AG04450 (cell line): ENCODE results near the gene MAGEB16. TPM values are rescaled to one million over a fixed set of nuclear protein-coding genes. Genes with fewer than 3 reads are reported as not detected.

Experiments
- CTCF ChIA-PET: fragments of 300-600, 350-600 bp; formaldehyde crosslinking; extraction: SDS; loops from one replicate; lab custom pipeline; 2022; ENCODE audit warnings: antibody characterized with exemption, inconsistent platforms; lab: Charles Lee
- POLR2A ChIA-PET: fragments of 350-600 bp; formaldehyde crosslinking; extraction: SDS; loops from one replicate; lab custom pipeline; 2021; ENCODE audit warnings: antibody characterized with exemption, inconsistent platforms; lab: Yijun Ruan, JAX
- DNase-seq: peaks from one replicate; pipeline ENCODE4 v3.0.0-alpha.2; 2011; ENCODE audit warnings: low read depth, low spot score
- H3K27ac ChIP-seq: one replicate; pipeline ENCODE4 v1.5.1; 2012; ENCODE audit warnings: low read depth, low read length, control low read depth
- H3K27me3 ChIP-seq: one replicate; pipeline ENCODE4 v1.6.0; 2012; ENCODE audit warnings: low read length; ENCODE audit not compliant: control insufficient read depth, insufficient read depth
- H3K4me3 ChIP-seq: 2 replicates; pipeline ENCODE4 v1.5.1; 2011; ENCODE audit warnings: mild to moderate bottlenecking, low read depth, low read length, control low read depth
- H3K9me3 ChIP-seq: 2 replicates; pipeline ENCODE4 v1.5.1; 2012; ENCODE audit warnings: low read length; ENCODE audit not compliant: control insufficient read depth, insufficient read depth
- polyA plus RNA-seq: library from polyadenylated mRNA; depleted of rRNA; stranded (reverse); fragments of >200 nt; gene quantifications from 2 replicates; pipeline ENCODE4 v1.2.3, GENCODE V29; 2011; rRNA removed
- TF ChIP-seq, protein P1 (sequence below): IDR thresholded peaks from 2 replicates; pipeline ENCODE4 v1.5.1; 2011; ENCODE audit warnings: low read depth, low read length, control low read depth, inconsistent platforms

The MAGEB16 gene
- polyA plus RNA-seq, 1 experiment: not detected

DNA sequence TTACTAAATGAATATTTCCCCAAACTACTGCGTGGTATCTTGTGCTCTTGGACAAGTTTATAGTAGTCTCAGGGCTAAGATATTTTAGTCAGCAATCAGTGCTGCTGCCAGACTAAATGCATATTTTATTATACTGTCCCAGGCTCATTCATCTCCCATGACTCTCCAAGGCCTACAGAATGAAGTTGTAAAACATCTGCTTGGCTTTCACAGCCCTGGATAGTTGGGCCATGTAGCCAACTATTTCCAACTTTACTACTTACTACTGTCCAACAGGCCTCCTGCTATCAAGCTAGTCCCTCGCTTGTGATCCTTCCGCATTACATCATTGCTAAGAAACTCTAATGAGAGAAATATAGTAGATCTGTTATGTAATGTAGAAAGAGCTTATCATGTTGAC is 31.4 kb downstream of the MAGEB16 start:
- ChIA-PET CTCF (no interaction called here), POLR2A (no interaction called here)
- no peak overlapping the region for H3K4me3 ChIP-seq
- no peaks in the 10 kb centered on the region for H3K9me3 ChIP-seq
- H3K27ac ChIP-seq: no peak overlapping the region
- TF ChIP-seq, protein P1, sequence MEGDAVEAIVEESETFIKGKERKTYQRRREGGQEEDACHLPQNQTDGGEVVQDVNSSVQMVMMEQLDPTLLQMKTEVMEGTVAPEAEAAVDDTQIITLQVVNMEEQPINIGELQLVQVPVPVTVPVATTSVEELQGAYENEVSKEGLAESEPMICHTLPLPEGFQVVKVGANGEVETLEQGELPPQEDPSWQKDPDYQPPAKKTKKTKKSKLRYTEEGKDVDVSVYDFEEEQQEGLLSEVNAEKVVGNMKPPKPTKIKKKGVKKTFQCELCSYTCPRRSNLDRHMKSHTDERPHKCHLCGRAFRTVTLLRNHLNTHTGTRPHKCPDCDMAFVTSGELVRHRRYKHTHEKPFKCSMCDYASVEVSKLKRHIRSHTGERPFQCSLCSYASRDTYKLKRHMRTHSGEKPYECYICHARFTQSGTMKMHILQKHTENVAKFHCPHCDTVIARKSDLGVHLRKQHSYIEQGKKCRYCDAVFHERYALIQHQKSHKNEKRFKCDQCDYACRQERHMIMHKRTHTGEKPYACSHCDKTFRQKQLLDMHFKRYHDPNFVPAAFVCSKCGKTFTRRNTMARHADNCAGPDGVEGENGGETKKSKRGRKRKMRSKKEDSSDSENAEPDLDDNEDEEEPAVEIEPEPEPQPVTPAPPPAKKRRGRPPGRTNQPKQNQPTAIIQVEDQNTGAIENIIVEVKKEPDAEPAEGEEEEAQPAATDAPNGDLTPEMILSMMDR: no peak
- H3K27me3 ChIP-seq: no peaks in the 10 kb centered on the region
- no peak for DNase-seq

DNA sequence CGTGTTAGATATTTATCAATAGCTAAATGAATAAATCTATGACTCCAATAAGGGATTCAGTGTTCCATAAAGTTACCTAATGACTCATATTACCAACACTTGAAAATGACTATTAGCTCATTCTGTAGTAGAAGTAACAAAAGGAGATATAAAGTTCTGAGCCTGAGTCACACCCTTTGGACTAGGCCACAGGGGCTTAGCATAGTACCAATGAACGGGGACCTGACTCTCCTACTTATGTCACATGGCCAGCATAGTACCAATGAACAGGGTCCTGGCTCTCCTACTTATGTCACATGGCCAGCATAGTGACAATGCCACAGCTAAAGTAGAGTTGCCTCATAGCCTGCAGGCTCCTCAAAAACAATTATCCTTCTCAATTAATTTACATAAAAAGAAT is 43.7 kb downstream of the MAGEB16 start:
- TF ChIP-seq, protein P1: no peak
- Histone ChIP-seq H3K9me3 (no peaks in the 10 kb centered on the region), H3K27ac (no peak overlapping the region), H3K27me3 (no peaks in the 10 kb centered on the region), H3K4me3 (no peak overlapping the region)
- no peak for DNase-seq
- POLR2A ChIA-PET: no interaction called here
- CTCF ChIA-PET: no interaction called here

DNA sequence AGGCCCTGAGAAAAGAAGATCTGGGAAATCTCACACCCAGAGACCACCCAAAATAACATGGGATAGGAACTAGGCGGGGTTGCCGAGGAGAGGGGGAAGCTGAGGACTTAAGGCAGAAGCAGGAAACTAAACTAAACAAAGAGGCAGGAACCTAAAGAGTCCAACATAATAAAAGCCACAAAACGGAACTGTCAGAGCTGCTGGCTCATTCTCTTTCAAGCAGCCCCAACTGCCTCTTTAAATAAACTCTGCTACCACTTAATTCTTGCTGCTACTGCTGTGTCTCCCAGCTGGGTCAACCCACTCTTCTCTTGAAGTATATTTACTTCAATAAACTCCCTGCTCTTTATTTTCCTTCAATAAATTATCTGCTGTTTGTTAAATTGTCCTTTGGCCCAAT is 44.5 kb downstream of the MAGEB16 start:
- H3K9me3 ChIP-seq: no peaks in the 10 kb centered on the region
- ChIA-PET CTCF (no interaction called here), POLR2A (no interaction called here)
- no peak for DNase-seq
- no peak overlapping the region for H3K27ac ChIP-seq
- H3K4me3 ChIP-seq: no peak overlapping the region
- H3K27me3 ChIP-seq: no peaks in the 10 kb centered on the region
- TF ChIP-seq, protein P1: no peak

DNA sequence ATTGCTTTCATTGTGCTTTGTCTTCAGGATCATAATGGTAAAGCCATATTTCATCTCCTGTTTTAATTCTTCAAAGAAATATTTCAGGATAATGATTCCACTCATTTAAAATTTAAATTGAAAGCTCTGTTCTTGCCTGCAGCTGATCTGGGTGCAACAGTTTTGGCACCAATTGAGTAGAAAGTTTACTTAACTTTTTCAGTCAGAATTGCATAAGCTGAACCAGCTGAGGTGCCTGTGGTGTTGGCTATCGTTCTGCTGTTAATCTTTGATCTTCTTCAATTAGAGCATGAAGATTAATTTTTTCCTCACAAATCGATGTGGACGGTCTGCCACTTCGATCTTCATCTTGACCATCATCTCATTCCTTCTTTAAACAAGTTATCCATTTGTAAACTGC is 49.6 kb downstream of the MAGEB16 start:
- CTCF ChIA-PET: no interaction called here
- Histone ChIP-seq H3K9me3 (no peaks in the 10 kb centered on the region), H3K27ac (no peak overlapping the region), H3K27me3 (no peaks in the 10 kb centered on the region), H3K4me3 (no peak overlapping the region)
- TF ChIP-seq, protein P1: no peak
- DNase-seq: no peak
- POLR2A ChIA-PET: no interaction called here

Other genes starting within 250 kb of the MAGEB16 start
- not detected in 2 replicates for gene CFAP47, start 121.4 kb downstream of the MAGEB16 start, polyA plus RNA-seq